HUES64 (cell line): ENCODE measurements around the gene GXYLT2.

Experiments used
- H3K27ac ChIP-seq: 2 replicates; pipeline ENCODE4 v1.7.0; 2013; ENCODE audit warnings: low read depth, low read length, inconsistent platforms
- H3K27me3 ChIP-seq: 2 replicates; pipeline ENCODE4 v1.6.1; 2013; ENCODE audit warnings: mild to moderate bottlenecking, low read length; ENCODE audit not compliant: insufficient read depth
- H3K36me3 ChIP-seq: 2 replicates; pipeline ENCODE4 v1.6.1; 2013; ENCODE audit warnings: mild to moderate bottlenecking, low read length; ENCODE audit not compliant: insufficient read depth
- H3K4me1 ChIP-seq: 2 replicates; pipeline ENCODE4 v1.6.1; 2013; ENCODE audit warnings: mild to moderate bottlenecking, low read length, moderate library complexity; ENCODE audit not compliant: insufficient read depth
- H3K4me3 ChIP-seq: 2 replicates; pipeline ENCODE4 v1.5.1; 2013; ENCODE audit warnings: mild to moderate bottlenecking, low read length, moderate library complexity
- H3K9ac ChIP-seq: 2 replicates; pipeline ENCODE4 v1.6.1; 2013; ENCODE audit warnings: mild to moderate bottlenecking, low read depth, low read length
- H3K9me3 ChIP-seq: 2 replicates; pipeline ENCODE4 v1.6.1; 2013; ENCODE audit warnings: low read depth, low read length; ENCODE audit not compliant: insufficient read depth
- WGBS: fragments of 150-250, 120-280 bp; methylation state at CpG from one replicate; pipeline ENCODE4 v1.1.7; 2013; ENCODE audit warnings: missing lambda C conversion rate; 5-methylcytosine and 5-hydroxymethylcytosine counted together

GXYLT2 gene

DNA sequence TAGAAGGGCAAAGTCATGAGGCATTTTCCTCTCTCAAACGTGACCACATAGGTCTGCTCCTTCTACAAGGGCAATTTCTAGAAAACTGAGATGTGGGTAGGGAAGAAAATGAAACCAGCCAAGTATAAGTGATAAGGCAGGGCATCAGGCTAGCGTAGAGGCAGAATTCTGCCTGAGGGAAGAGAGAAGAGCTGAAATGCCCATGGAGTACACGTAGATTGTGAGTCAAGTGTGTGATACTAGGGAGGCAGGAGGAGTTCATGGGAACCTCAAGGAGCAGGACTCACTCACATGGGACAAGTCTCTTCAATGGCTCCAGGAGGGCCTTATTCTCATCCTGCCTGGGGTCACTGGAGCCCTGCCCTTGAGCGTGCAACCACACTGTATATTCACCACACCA is 73.9 kb downstream of the GXYLT2 start:
- no peak overlapping the region for H3K4me3 ChIP-seq

DNA sequence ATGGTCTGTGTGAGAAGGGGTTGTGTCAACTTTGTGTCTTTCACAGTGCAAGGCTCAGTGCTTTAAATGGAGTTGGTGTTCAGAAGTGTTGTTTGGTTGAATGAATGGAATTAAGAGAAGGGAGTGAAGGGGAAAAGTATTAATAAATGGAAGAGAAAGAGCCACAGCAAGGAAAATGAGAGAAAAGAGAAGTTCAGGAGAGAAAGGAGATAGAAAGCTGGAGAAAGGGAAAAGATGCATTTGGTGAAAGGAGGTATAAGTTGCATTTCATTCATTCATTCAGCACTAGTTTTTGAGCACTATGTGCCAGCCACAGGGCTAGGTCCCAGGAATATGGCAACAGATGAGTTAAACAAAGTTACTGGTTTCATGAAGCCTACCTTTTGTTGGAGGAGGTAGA is 74.5 kb downstream of the GXYLT2 start:
- no peak overlapping the region for H3K9ac ChIP-seq
- H3K4me3 ChIP-seq = no peak overlapping the region
- H3K36me3 ChIP-seq = no peaks in the 10 kb centered on the region
- no peaks in the 10 kb centered on the region for H3K27me3 ChIP-seq
- peaks cover 4% of the 10 kb centered on the region; the same call in 1 of the 2 replicates for H3K4me1 ChIP-seq
- no peak overlapping the region for H3K27ac ChIP-seq
- no peaks in the 10 kb centered on the region for H3K9me3 ChIP-seq

More for the DNA sequence above, 73.9 kb downstream of the GXYLT2 start:
- no peaks in the 10 kb centered on the region for H3K36me3 ChIP-seq
- WGBS = 69% methylated on average over 4 of the region's 4 CpGs
- no peaks in the 10 kb centered on the region for H3K9me3 ChIP-seq
- H3K27ac ChIP-seq = no peak overlapping the region
- no peaks in the 10 kb centered on the region for H3K27me3 ChIP-seq
- H3K4me1 ChIP-seq = peaks cover 9% of the 10 kb centered on the region; the same call in 1 of the 2 replicates
- H3K9ac ChIP-seq = no peak overlapping the region

DNA sequence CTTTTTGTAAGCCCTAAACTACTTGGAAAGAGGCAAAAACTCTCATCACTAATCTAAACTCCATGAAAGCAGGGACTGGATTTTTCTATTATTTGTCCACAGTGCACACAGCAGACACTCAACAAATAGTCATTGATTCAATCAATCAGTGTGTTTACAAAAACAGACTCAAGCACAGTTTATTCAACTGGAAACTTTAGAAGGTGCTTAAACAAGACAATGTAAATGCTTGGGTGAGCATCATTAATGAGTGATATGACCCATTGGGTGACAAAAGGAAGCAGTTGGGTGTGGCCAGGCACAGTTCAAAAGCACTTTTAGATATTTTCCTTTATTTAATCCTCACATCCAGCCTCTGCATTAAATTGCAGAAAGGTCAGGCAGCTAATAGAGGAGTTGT is 76.8 kb downstream of the GXYLT2 start:
- Histone ChIP-seq H3K36me3 (no peaks in the 10 kb centered on the region), H3K9ac (no peak overlapping the region), H3K27me3 (no peaks in the 10 kb centered on the region), H3K4me3 (no peak overlapping the region), H3K4me1 (no peaks in the 10 kb centered on the region), H3K27ac (no peak overlapping the region), H3K9me3 (no peaks in the 10 kb centered on the region)

DNA sequence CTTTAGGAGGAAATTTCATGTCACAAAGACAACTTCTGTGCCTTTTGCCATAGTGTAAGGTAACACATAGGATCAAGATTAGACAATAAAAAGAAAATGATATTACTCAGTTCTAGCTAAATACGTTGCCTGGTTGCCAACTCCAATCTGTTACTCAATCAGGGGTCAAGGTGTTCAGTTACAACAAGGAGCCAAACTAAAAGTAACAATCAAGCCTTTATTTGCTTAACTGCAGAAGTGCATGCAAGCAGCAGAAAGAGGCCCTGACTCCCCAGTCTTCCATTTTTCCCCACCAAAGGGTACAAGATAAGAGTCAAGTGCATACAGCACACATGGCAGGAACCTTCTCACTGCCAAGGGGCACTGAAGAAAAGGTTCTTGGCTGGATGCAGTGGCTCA is 80.4 kb downstream of the GXYLT2 start:
- no peak overlapping the region for H3K27ac ChIP-seq
- no peak overlapping the region for H3K9ac ChIP-seq
- H3K36me3 ChIP-seq = no peaks in the 10 kb centered on the region
- no peak overlapping the region for H3K4me3 ChIP-seq
- H3K4me1 ChIP-seq = peaks cover 3% of the 10 kb centered on the region
- H3K27me3 ChIP-seq = no peaks in the 10 kb centered on the region
- 93% methylated on average over 1 of the region's 1 CpG for WGBS
- H3K9me3 ChIP-seq = no peaks in the 10 kb centered on the region

DNA sequence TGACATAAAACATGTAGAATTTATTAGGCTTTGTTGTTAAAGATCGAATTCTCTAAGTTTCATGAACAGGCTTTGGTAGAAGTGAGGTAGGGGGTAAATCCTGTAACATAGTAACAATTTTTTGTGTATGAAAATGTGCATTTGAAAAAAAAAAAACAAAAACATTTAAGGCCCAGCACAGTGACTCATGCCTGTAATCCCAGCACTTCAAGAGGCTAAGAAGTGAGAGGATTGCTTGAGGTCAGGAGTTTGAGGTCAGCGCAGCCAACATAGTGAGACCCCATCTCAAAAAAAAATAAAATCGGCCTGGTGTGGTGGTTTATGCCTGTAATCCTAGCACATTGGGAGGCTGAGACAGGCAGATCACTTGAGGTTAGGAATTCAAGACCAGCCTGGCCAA is 81.9 kb downstream of the GXYLT2 start:
- WGBS = 93% methylated on average over 3 of the region's 3 CpGs
- no peaks in the 10 kb centered on the region for H3K36me3 ChIP-seq
- H3K9me3 ChIP-seq = no peaks in the 10 kb centered on the region
- H3K4me3 ChIP-seq = no peak overlapping the region
- peaks cover 12% of the 10 kb centered on the region for H3K4me1 ChIP-seq
- no peak overlapping the region for H3K27ac ChIP-seq
- H3K9ac ChIP-seq = no peak overlapping the region
- H3K27me3 ChIP-seq = no peaks in the 10 kb centered on the region

DNA sequence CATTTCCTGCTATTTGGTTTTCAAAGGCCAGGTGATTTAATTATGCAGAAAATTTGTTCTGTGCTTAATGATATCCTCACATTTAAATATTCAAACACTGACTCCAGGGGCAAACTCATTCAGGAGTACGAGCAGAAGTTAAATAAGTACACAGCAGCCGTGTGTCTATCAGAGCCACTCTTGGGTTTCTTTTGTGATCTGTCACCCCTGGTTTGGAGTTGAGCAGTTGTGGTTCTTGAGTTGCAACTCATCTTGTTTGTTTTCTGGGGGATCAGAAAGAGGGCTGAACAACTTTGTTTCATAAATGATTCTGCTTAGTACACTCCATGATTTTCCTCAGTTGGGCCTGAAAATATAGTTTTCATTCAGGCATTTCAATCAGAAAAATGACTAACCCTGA is 83.1 kb downstream of the GXYLT2 start:
- no peaks in the 10 kb centered on the region for H3K27me3 ChIP-seq
- no peaks in the 10 kb centered on the region for H3K36me3 ChIP-seq
- 78% methylated on average over 2 of the region's 2 CpGs for WGBS
- no peaks in the 10 kb centered on the region for H3K9me3 ChIP-seq
- no peak overlapping the region for H3K9ac ChIP-seq
- no peak overlapping the region for H3K4me3 ChIP-seq
- H3K27ac ChIP-seq = no peak overlapping the region
- H3K4me1 ChIP-seq = peaks cover 16% of the 10 kb centered on the region

DNA sequence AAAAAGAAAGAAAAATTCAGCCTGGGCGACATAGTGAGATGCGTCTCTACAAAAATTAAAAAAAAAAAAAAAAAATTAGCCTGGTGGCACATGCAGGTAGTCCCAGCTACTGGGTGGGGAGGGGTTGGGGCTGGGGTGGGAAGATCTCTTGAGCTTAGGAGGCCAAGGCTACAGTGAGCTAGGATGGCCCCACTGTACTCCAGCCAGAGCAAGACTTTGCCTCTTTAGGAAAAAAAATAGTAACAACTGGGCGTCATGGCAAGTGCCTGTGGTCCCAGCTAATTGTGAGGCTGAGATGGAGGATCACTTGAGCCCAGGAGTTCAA is 84.8 kb downstream of the GXYLT2 start:
- 91% methylated on average over 2 of the region's 3 CpGs for WGBS
- Histone ChIP-seq H3K9ac (no peak overlapping the region), H3K27me3 (no peaks in the 10 kb centered on the region), H3K27ac (no peak overlapping the region), H3K4me1 (peaks cover 16% of the 10 kb centered on the region), H3K4me3 (no peak overlapping the region), H3K9me3 (no peaks in the 10 kb centered on the region), H3K36me3 (no peaks in the 10 kb centered on the region)

DNA sequence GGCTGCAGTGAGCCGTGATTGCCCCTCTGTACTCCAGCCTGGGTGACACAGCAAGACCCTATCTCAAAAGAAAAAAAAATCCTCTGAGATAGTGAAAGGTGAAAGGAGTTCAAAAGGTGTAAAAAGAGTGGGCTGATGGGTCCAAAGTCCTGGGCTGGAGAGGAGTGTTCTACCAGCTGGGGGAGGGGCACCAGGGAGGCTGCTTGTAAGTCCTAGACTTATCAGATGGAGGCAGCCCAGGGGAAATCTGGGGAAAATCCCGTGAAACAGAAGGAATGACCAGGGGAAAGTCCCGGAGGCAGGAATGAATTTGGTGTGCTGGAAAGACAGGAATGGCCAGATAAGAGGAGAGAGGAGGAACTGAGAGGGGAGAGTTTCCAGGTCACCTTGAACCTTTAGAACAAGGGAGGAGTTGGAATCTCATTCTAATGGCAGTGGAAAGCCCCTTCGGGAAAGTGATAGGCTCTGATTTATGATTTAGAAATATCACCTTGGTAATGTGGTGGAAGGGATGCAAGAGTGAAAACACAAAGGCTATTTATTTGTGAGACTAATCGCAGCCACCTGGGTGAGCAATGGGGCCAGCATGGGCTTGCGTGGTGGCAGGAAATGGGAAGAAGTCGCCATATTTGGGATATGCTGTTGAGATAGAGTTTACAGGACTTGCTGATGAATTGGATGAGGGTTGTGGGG is 85.3 kb downstream of the GXYLT2 start:
- no peak overlapping the region; the same call in 1 of the 2 replicates for H3K27ac ChIP-seq
- H3K36me3 ChIP-seq = no peaks in the 10 kb centered on the region
- WGBS = 70% methylated on average over 7 of the region's 7 CpGs
- H3K4me1 ChIP-seq = peaks cover 16% of the 10 kb centered on the region
- no peak overlapping the region for H3K4me3 ChIP-seq
- no peak overlapping the region for H3K9ac ChIP-seq
- no peaks in the 10 kb centered on the region for H3K9me3 ChIP-seq
- H3K27me3 ChIP-seq = no peaks in the 10 kb centered on the region

DNA sequence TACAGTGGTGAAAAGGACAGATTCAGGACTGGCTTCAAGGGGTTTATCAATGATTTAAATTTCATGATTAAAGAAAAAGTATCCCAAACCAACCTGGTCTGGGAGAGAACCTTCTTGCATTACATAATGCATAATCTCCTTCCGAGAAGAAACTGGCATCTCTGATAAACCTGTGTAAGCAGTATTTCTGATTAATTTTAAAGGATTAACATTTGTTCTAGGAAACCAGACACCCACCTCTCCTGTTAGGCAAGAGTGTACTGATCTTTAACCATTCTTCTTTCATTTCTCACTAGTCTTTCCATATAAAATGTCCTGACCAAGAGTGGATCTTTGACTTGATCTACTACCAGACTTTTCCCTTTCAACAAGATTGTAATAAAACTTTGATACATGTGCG is 85.9 kb downstream of the GXYLT2 start:
- H3K27me3 ChIP-seq = no peaks in the 10 kb centered on the region
- WGBS = 94% methylated on average over 2 of the region's 2 CpGs
- H3K36me3 ChIP-seq = no peaks in the 10 kb centered on the region
- no peak overlapping the region for H3K9ac ChIP-seq
- H3K4me1 ChIP-seq = peaks cover 16% of the 10 kb centered on the region
- no peak overlapping the region for H3K4me3 ChIP-seq
- H3K9me3 ChIP-seq = no peaks in the 10 kb centered on the region
- no peak overlapping the region; the same call in 1 of the 2 replicates for H3K27ac ChIP-seq

DNA sequence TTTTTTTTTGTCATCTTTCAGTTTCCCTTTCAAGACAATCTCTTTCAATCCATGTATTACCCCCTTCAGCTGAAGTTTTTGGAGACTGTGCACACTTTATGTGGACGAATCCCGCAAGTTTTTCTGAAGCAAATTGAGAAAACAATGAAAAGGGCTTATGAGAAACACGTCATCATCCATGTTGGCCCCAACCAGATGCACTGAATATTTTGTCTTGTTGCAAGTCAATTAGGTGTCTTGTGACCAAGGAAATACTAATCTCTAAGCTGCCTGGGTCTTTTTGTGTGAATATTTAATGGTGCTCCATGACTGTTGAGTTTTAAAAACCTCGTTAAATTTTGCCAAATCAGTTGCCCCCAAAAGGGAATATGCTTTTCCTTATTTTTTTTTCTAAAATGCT is 87.1 kb downstream of the GXYLT2 start:
- Histone ChIP-seq H3K9ac (no peak overlapping the region), H3K9me3 (no peaks in the 10 kb centered on the region)
- 97% methylated on average over 3 of the region's 4 CpGs for WGBS

DNA sequence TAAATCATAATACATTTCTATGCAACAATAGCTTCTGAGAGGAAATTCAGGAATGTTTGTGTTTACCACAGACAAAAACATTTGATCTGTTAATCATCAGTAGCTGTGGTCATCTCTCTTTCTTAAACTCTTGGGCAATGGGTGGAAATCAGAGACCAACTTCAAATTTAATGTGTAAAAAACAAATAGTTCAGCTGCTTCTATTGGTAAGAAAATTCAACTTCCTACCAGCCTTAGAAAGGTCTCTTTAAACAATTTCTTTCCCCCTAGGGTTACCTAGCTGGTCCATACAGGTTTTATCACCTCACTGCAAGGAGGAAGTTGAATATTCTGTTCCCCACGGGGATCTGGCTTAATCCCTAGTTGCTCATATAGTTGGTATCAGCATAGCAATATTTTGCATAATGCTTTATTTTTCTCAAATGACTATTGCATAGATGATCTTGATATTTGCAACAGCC is 88.5 kb downstream of the GXYLT2 start:
- H3K36me3 ChIP-seq = no peaks in the 10 kb centered on the region
- no peak overlapping the region for H3K9ac ChIP-seq
- peaks cover 16% of the 10 kb centered on the region for H3K4me1 ChIP-seq
- H3K27me3 ChIP-seq = no peaks in the 10 kb centered on the region
- no peak overlapping the region for H3K27ac ChIP-seq
- H3K4me3 ChIP-seq = no peak overlapping the region
- H3K9me3 ChIP-seq = no peaks in the 10 kb centered on the region
- WGBS = 80% methylated on average over 1 of the region's 1 CpG

More for the DNA sequence above, 87.1 kb downstream of the GXYLT2 start:
- no peak overlapping the region for H3K4me3 ChIP-seq
- H3K27ac ChIP-seq = no peak overlapping the region
- peaks cover 16% of the 10 kb centered on the region for H3K4me1 ChIP-seq
- H3K36me3 ChIP-seq = no peaks in the 10 kb centered on the region
- no peaks in the 10 kb centered on the region for H3K27me3 ChIP-seq
